ENCODE data around the gene TBC1D16. TPM values are rescaled to one million over a fixed set of nuclear protein-coding genes. Genes with fewer than 3 reads are reported as not detected.

TBC1D16 gene
- total RNA-seq, 1 experiment from 2014 or later = 96.1 TPM

DNA sequence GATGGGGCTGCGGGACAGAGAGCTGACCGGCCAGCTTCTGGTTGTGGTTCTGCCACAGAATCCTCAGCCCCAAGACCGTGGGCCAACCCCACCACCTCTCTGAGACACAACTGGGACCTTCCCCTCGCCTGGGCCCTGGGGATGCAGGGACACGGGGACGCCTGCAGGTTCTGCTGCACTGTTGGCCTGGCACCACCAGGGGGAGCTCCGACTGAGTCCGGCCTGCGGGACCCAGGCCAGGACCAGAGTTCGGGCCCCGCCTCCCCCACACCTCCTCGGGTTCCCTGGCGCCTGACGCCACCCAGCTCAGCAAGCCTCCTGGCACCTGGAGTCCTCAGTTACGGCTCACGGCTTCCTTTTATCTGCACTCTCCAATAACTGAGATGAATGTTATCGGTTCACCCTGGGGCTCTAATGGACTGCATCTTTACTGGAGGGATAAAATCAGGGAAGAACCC lies 27.3 kb downstream of the TBC1D16 start (continued):
- TF ChIP-seq, protein P1, sequence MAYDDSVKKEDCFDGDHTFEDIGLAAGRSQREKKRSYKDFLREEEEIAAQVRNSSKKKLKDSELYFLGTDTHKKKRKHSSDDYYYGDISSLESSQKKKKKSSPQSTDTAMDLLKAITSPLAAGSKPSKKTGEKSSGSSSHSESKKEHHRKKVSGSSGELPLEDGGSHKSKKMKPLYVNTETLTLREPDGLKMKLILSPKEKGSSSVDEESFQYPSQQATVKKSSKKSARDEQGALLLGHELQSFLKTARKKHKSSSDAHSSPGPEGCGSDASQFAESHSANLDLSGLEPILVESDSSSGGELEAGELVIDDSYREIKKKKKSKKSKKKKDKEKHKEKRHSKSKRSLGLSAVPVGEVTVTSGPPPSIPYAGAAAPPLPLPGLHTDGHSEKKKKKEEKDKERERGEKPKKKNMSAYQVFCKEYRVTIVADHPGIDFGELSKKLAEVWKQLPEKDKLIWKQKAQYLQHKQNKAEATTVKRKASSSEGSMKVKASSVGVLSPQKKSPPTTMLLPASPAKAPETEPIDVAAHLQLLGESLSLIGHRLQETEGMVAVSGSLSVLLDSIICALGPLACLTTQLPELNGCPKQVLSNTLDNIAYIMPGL (CRISPR knock-in tag; IDR thresholded peaks at IDR 0.05) = 0 out of 2 replicates have a peak, but pooled peaks have one; percentile 66
- TF ChIP-seq GABPB1 (CRISPR knock-in tag; IDR thresholded peaks at IDR 0.05) (peak; percentile 81), NFE2L1 (CRISPR knock-in tag; IDR thresholded peaks at IDR 0.05) (no peak), SMAD4 (CRISPR knock-in tag; IDR thresholded peaks at IDR 0.05) (no peak)
- TF ChIP-seq, protein P2, sequence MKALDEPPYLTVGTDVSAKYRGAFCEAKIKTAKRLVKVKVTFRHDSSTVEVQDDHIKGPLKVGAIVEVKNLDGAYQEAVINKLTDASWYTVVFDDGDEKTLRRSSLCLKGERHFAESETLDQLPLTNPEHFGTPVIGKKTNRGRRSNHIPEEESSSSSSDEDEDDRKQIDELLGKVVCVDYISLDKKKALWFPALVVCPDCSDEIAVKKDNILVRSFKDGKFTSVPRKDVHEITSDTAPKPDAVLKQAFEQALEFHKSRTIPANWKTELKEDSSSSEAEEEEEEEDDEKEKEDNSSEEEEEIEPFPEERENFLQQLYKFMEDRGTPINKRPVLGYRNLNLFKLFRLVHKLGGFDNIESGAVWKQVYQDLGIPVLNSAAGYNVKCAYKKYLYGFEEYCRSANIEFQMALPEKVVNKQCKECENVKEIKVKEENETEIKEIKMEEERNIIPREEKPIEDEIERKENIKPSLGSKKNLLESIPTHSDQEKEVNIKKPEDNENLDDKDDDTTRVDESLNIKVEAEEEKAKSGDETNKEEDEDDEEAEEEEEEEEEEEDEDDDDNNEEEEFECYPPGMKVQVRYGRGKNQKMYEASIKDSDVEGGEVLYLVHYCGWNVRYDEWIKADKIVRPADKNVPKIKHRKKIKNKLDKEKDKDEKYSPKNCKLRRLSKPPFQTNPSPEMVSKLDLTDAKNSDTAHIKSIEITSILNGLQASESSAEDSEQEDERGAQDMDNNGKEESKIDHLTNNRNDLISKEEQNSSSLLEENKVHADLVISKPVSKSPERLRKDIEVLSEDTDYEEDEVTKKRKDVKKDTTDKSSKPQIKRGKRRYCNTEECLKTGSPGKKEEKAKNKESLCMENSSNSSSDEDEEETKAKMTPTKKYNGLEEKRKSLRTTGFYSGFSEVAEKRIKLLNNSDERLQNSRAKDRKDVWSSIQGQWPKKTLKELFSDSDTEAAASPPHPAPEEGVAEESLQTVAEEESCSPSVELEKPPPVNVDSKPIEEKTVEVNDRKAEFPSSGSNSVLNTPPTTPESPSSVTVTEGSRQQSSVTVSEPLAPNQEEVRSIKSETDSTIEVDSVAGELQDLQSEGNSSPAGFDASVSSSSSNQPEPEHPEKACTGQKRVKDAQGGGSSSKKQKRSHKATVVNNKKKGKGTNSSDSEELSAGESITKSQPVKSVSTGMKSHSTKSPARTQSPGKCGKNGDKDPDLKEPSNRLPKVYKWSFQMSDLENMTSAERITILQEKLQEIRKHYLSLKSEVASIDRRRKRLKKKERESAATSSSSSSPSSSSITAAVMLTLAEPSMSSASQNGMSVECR (CRISPR knock-in tag; IDR thresholded peaks at IDR 0.05; ENCODE audit: borderline replicate concordance) = no peak
- TF ChIP-seq, protein P3, sequence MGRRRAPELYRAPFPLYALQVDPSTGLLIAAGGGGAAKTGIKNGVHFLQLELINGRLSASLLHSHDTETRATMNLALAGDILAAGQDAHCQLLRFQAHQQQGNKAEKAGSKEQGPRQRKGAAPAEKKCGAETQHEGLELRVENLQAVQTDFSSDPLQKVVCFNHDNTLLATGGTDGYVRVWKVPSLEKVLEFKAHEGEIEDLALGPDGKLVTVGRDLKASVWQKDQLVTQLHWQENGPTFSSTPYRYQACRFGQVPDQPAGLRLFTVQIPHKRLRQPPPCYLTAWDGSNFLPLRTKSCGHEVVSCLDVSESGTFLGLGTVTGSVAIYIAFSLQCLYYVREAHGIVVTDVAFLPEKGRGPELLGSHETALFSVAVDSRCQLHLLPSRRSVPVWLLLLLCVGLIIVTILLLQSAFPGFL (CRISPR knock-in tag; IDR thresholded peaks at IDR 0.05; ENCODE audit: borderline replicate concordance) = no peak
- TF ChIP-seq, protein P4, sequence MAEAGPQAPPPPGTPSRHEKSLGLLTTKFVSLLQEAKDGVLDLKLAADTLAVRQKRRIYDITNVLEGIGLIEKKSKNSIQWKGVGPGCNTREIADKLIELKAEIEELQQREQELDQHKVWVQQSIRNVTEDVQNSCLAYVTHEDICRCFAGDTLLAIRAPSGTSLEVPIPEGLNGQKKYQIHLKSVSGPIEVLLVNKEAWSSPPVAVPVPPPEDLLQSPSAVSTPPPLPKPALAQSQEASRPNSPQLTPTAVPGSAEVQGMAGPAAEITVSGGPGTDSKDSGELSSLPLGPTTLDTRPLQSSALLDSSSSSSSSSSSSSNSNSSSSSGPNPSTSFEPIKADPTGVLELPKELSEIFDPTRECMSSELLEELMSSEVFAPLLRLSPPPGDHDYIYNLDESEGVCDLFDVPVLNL (CRISPR knock-in tag; IDR thresholded peaks at IDR 0.05; ENCODE audit: borderline replicate concordance, low read depth) = no peak

DNA sequence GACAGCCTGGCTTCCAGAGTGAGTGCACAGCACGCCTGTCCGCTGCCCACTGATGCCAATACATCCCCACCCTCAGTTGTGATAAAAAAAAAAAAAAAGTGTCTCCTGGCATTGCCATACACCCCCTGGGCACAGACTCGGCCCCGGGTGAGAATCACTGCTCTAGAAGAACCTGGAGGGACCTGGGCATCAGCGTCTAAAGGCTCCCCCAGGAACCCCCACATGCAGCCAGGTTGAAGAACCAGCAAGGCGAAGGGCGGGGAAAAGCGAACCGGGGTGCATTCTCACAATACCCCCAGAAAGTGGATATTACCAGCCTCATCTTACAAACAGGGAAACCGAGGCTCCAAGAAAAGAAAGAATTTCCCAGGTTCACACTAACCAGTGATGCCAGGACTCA lies 27.7 kb downstream of the TBC1D16 start:
- Mint-ChIP-seq H3K36me3 (peaks cover 5% of the 10 kb centered on the region), H3K4me3 (no peak overlapping the region), H3K4me1 (peaks cover 5% of the 10 kb centered on the region), H3K27ac (no peak overlapping the region), H3K27me3 (ENCODE audit: low read depth) (no peaks in the 10 kb centered on the region), H3K9me3 (no peaks in the 10 kb centered on the region)
- no peak for ATAC-seq
- ChIA-PET POLR2A (interaction anchor here (1.2 to 1.3 kb wide), 2 partner anchors 14 to 27 kb away, joined by 3 to 5 read pairs; no protein-coding TSS in a partner anchor), CTCF (interaction anchor here (0.6 to 4.2 kb wide), 43 partner anchors 10 to 353 kb away, joined by 3 to 42 read pairs (median 6); partner anchors contain the start of genes CBX4 and GAA)
- no peak for DNase-seq (ENCODE audit: low spot score)
- TF ChIP-seq TCF7 (CRISPR knock-in tag; IDR thresholded peaks at IDR 0.05; ENCODE audit: low read depth) (no peak), ZNF416 (CRISPR knock-in tag; IDR thresholded peaks at IDR 0.05) (no peak), CBFB (CRISPR knock-in tag; IDR thresholded peaks at IDR 0.05; ENCODE audit: low read depth) (no peak), JUN (CRISPR knock-in tag; IDR thresholded peaks at IDR 0.05) (no peak), ZNF671 (CRISPR knock-in tag; IDR thresholded peaks at IDR 0.05) (no peak), PRRX2 (CRISPR knock-in tag; IDR thresholded peaks at IDR 0.05) (no peak), NFATC4 (CRISPR knock-in tag; IDR thresholded peaks at IDR 0.05) (no peak)
- TF ChIP-seq, protein P4 (CRISPR knock-in tag; IDR thresholded peaks at IDR 0.05; ENCODE audit: borderline replicate concordance, low read depth) = no peak
- TF ChIP-seq, protein P5, sequence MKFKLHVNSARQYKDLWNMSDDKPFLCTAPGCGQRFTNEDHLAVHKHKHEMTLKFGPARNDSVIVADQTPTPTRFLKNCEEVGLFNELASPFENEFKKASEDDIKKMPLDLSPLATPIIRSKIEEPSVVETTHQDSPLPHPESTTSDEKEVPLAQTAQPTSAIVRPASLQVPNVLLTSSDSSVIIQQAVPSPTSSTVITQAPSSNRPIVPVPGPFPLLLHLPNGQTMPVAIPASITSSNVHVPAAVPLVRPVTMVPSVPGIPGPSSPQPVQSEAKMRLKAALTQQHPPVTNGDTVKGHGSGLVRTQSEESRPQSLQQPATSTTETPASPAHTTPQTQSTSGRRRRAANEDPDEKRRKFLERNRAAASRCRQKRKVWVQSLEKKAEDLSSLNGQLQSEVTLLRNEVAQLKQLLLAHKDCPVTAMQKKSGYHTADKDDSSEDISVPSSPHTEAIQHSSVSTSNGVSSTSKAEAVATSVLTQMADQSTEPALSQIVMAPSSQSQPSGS (CRISPR knock-in tag; IDR thresholded peaks at IDR 0.05; ENCODE audit: borderline replicate concordance, low read depth) = no peak
- TF ChIP-seq, protein P6, sequence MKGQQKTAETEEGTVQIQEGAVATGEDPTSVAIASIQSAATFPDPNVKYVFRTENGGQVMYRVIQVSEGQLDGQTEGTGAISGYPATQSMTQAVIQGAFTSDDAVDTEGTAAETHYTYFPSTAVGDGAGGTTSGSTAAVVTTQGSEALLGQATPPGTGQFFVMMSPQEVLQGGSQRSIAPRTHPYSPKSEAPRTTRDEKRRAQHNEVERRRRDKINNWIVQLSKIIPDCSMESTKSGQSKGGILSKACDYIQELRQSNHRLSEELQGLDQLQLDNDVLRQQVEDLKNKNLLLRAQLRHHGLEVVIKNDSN (CRISPR knock-in tag; IDR thresholded peaks at IDR 0.05) = no peak
- TF ChIP-seq, protein P7, sequence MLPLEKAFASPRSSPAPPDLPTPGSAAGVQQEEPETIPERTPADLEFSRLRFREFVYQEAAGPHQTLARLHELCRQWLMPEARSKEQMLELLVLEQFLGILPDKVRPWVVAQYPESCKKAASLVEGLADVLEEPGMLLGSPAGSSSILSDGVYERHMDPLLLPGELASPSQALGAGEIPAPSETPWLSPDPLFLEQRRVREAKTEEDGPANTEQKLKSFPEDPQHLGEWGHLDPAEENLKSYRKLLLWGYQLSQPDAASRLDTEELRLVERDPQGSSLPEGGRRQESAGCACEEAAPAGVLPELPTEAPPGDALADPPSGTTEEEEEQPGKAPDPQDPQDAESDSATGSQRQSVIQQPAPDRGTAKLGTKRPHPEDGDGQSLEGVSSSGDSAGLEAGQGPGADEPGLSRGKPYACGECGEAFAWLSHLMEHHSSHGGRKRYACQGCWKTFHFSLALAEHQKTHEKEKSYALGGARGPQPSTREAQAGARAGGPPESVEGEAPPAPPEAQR (CRISPR knock-in tag; IDR thresholded peaks at IDR 0.05) = no peak
- TF ChIP-seq, protein P8, sequence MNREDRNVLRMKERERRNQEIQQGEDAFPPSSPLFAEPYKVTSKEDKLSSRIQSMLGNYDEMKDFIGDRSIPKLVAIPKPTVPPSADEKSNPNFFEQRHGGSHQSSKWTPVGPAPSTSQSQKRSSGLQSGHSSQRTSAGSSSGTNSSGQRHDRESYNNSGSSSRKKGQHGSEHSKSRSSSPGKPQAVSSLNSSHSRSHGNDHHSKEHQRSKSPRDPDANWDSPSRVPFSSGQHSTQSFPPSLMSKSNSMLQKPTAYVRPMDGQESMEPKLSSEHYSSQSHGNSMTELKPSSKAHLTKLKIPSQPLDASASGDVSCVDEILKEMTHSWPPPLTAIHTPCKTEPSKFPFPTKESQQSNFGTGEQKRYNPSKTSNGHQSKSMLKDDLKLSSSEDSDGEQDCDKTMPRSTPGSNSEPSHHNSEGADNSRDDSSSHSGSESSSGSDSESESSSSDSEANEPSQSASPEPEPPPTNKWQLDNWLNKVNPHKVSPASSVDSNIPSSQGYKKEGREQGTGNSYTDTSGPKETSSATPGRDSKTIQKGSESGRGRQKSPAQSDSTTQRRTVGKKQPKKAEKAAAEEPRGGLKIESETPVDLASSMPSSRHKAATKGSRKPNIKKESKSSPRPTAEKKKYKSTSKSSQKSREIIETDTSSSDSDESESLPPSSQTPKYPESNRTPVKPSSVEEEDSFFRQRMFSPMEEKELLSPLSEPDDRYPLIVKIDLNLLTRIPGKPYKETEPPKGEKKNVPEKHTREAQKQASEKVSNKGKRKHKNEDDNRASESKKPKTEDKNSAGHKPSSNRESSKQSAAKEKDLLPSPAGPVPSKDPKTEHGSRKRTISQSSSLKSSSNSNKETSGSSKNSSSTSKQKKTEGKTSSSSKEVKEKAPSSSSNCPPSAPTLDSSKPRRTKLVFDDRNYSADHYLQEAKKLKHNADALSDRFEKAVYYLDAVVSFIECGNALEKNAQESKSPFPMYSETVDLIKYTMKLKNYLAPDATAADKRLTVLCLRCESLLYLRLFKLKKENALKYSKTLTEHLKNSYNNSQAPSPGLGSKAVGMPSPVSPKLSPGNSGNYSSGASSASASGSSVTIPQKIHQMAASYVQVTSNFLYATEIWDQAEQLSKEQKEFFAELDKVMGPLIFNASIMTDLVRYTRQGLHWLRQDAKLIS (CRISPR knock-in tag; IDR thresholded peaks at IDR 0.05; ENCODE audit: borderline replicate concordance) = no peak
